Testis (tissue), 5 donors: ENCODE data around the gene ARHGAP5. TPM values are rescaled to one million over a fixed set of nuclear protein-coding genes. Genes with fewer than 3 reads are reported as not detected.

Experiments used
- DNase-seq: peaks from one replicate; pipeline ENCODE4 v3.0.0-alpha.2; 2019
- H3K27ac ChIP-seq, 2 donors: fragments of 200-600 bp; sonication (generic); one replicate each; pipeline ENCODE4 v1.5.1; 2019
- H3K27me3 ChIP-seq: fragments of 200-600 bp; sonication (generic); one replicate; pipeline ENCODE4 v1.5.1; 2019
- H3K36me3 ChIP-seq: fragments of 200-600 bp; sonication (generic); one replicate; pipeline ENCODE4 v1.5.1; 2017; ENCODE audit warnings: low read depth; ENCODE audit errors: missing control alignments
- H3K4me1 ChIP-seq: fragments of 200-600 bp; sonication (generic); one replicate; pipeline ENCODE4 v1.5.1; 2019
- H3K4me3 ChIP-seq, 2 donors: fragments of 200-600 bp; sonication (generic); one replicate each; pipeline ENCODE4 v1.5.1; 2017 to 2019
- H3K9me3 ChIP-seq: fragments of 200-600 bp; sonication (generic); one replicate; pipeline ENCODE4 v1.5.1; 2017
- CTCF ChIP-seq, 3 experiments: fragments of 450-650 bp in 2 of 3; fragments of 200-600 bp in 1 of 3; sonication (generic) in 1 of 3; IDR thresholded peaks; one replicate each; pipeline ENCODE4 v1.5.1; 2016 to 2019; ENCODE audit warnings: antibody characterized with exemption in 3 of 3, mild to moderate bottlenecking in 2 of 3, moderate library complexity in 1 of 3
- POLR2A ChIP-seq: fragments of 450-650 bp; IDR thresholded peaks from one replicate; pipeline ENCODE4 v1.6.1; 2017; ENCODE audit warnings: antibody characterized with exemption, mild to moderate bottlenecking, moderate library complexity
- WGBS, 2 donors: methylation state at CpG; one replicate each; pipeline ENCODE4 v1.1.5; 2018; 5-methylcytosine and 5-hydroxymethylcytosine counted together
- intact Hi-C: fragments of 100-400 bp; cut with DNase I; formaldehyde crosslinking; loops from one replicate; pipeline ENCODE4 v1.15.1; 2023; ENCODE audit warnings: low total_unique reads
- long read RNA-seq, 2 donors: transcript quantifications; one replicate each; lab custom pipeline, GENCODE V29; 2026
- polyA plus RNA-seq: library from polyadenylated mRNA; stranded (reverse); fragments of 350-450 nt; fragmentation: Illumina TruSeq; extraction: RNeasy Lipid Tissue Mini Kit (QIAGEN cat#74804); gene quantifications from one replicate; pipeline ENCODE4 v1.2.3, GENCODE V29; 2014; ENCODE audit warnings: low read depth, low replicate concordance; ENCODE audit not compliant: insufficient read depth
- total RNA-seq, 2 donors: library from RNA; depleted of rRNA; stranded (reverse); fragments of >200 nt; gene quantifications; one replicate each; pipeline ENCODE4 v1.2.3, GENCODE V29; 2016

ARHGAP5 gene
- total RNA-seq (100 to 1,000 TPM; 115 to 161 TPM), polyA plus RNA-seq (41.5 TPM)
- long read RNA-seq, donor 1, full-length matches to known transcripts: 33 of 56 reads
- long read RNA-seq, donor 1, partial matches to known transcripts: 23 of 56 reads
- long read RNA-seq, donor 1, other reads (novel, unspliced or antisense): 0 of 56 reads
- long read RNA-seq, donor 2, transcript ARHGAP5-201 (1 exons, 3,207 nt): major isoform, 19 of 19 reads
- long read RNA-seq, donor 2, partial matches to known transcripts: 0 of 19 reads
- long read RNA-seq, donor 2, other reads (novel, unspliced or antisense): 0 of 19 reads

- DNase-seq: peak; percentile 54
- no peak for TF ChIP-seq CTCF (IDR thresholded peaks at IDR 0.05)
- no peak for TF ChIP-seq POLR2A
- Histone ChIP-seq H3K27me3 (no peaks in the 10 kb centered on the region), H3K27ac (peak within 1 kb of the TSS; percentile 99), H3K9me3 (no peaks in the 10 kb centered on the region), H3K36me3 (no peaks in the 10 kb centered on the region), H3K4me1 (peaks cover 9% of the 10 kb centered on the region), H3K4me3 (peak within 1 kb of the TSS; percentile 96 to 97)
- WGBS, 2 donors: 1% methylated on average over 50 to 76 of the region's 98 CpGs
- intact Hi-C loops: loop anchor here (2.0 kb wide), 1 partner anchor 125 kb away; the partner anchor contains the start of genes RNU6-7 and RNU6-8
These were observed at the start of gene ARHGAP5 for GRCh38 chr14:32077081-32078022. Gene ARHGAP5 (plus strand): TSS chr14:32077304. CDS start chr14:32090670, 13,366 bp downstream.

GRCh38 chr14:32028599-32028998 is 48.5 kb upstream of the ARHGAP5 start:
- Histone ChIP-seq H3K27me3 (no peaks in the 10 kb centered on the region), H3K4me1 (peaks cover under 1% of the 10 kb centered on the region), H3K9me3 (no peaks in the 10 kb centered on the region), H3K27ac (no peak overlapping the region), H3K36me3 (no peaks in the 10 kb centered on the region), H3K4me3 (no peak overlapping the region)
- WGBS, 2 donors: 68 to 82% methylated on average over 2 of the region's 2 CpGs
- TF ChIP-seq CTCF (IDR thresholded peaks at IDR 0.05) (no peak), POLR2A (no peak)
- intact Hi-C loops: no loop called here
- DNase-seq: no peak

GRCh38 chr14:32033543-32033942 is 43.6 kb upstream of the ARHGAP5 start:
- Histone ChIP-seq H3K4me1 (no peaks in the 10 kb centered on the region), H3K36me3 (no peaks in the 10 kb centered on the region), H3K27me3 (no peaks in the 10 kb centered on the region), H3K4me3 (no peak overlapping the region), H3K9me3 (no peaks in the 10 kb centered on the region), H3K27ac (peak overlapping the region in 1 of 2 donors; percentile 41)
- TF ChIP-seq CTCF (IDR thresholded peaks at IDR 0.05) (no peak), POLR2A (no peak)
- peak; percentile 85 for DNase-seq
- WGBS, 2 donors: 47 to 62% methylated on average over 2 of the region's 2 CpGs
- intact Hi-C loops: no loop called here

- Histone ChIP-seq H3K27ac (no peak overlapping the region), H3K27me3 (no peaks in the 10 kb centered on the region), H3K4me3 (no peak overlapping the region), H3K36me3 (no peaks in the 10 kb centered on the region), H3K4me1 (no peaks in the 10 kb centered on the region), H3K9me3 (no peaks in the 10 kb centered on the region)
- intact Hi-C loops: no loop called here
- TF ChIP-seq POLR2A (no peak), CTCF (IDR thresholded peaks at IDR 0.05) (no peak)
- 42 to 50% methylated on average over 1 of the region's 1 CpG for WGBS, 2 donors
- DNase-seq: no peak
These were observed 38.2 kb upstream of the ARHGAP5 start for GRCh38 chr14:32038876-32039275.
